Measurements from ENCODE around the gene TMEM270.

Gene TMEM270

GRCh38 chr7:73907554-73908122 is 46.7 kb downstream of the TMEM270 start:
- no peak for DNase-seq (ENCODE audit: low read depth in 2 of 2)

GRCh38 chr7:73908123-73908611 is 47.2 kb downstream of the TMEM270 start:
- DNase-seq (ENCODE audit: low read depth in 2 of 2) = no peak

GRCh38 chr7:73909051-73909941 is 48.3 kb downstream of the TMEM270 start:
- no peak for DNase-seq (ENCODE audit: low read depth in 2 of 2)

GRCh38 chr7:73909996-73910395 is 49.0 kb downstream of the TMEM270 start:
- DNase-seq (ENCODE audit: low read depth in 2 of 2) = no peak

- no peak for DNase-seq (ENCODE audit: low read depth in 2 of 2)
Observed at GRCh38 chr7:73912223-73912622, 51.3 kb downstream of the TMEM270 start.

All from stimulated activated CD4-positive, alpha-beta T cell treated with anti-CD3 and anti-CD28 coated beads, Interleukin-1b, Interleukin-23, amount 100 ng/mL, for 1 hour (primary cell).